Measurements from ENCODE around the gene SPRR2E. TPM values are rescaled to one million over a fixed set of nuclear protein-coding genes. Genes with fewer than 3 reads are reported as not detected.
A peak's percentile ranks its signal among the peaks of the same experiment; 100 is the strongest.
"Not testable (repeated sequence)": the region's sequence is repeated elsewhere in the genome, so short reads cannot be mapped to it uniquely, and the experiment has no call there.

Gene SPRR2E
- total RNA-seq, 6 donors from 2014 or later, result not detected

DNA sequence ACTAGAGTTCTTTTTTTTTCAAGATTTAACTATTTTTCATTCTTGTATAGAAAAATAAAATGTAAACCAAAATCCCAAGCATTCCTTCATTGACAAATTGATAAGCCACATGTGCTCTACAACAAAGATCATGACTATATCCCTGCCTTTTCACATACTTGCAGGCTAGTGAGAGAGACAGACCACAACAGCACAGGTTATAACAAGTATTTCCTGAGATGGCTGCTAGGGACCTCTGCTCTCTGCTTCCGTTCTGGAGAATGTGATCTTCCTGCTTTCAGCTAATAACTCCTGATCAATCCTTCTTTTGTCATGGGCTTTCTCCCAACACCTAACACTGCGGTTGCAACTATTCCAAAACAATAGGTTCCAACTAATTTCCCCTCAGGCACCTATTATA is 33.0 kb upstream of the SPRR2E start:
- DNase-seq (no peak), ATAC-seq (ENCODE audit: low FRiP score in 2 of 2) (no peak)
- Histone ChIP-seq H3K27ac (no peak overlapping the region), H3K9me3 (no peaks in the 10 kb centered on the region), H3K4me3 (no peak overlapping the region), H3K36me3 (no peaks in the 10 kb centered on the region), H3K4me1 (no peaks in the 10 kb centered on the region), H3K27me3 (no peaks in the 10 kb centered on the region)
- no peak for TF ChIP-seq EP300 (IDR thresholded peaks at IDR 0.05)
- whole genome bisulfite sequencing, 2 donors, result 61 to 63% methylated on average over 2 of the region's 2 CpGs

- ATAC-seq (ENCODE audit: low FRiP score in 2 of 2) (no peak), DNase-seq (no peak)
- H3K4me1 ChIP-seq, result no peaks in the 10 kb centered on the region
- H3K36me3 ChIP-seq, result no peaks in the 10 kb centered on the region
- no peak for TF ChIP-seq POLR2A (IDR thresholded peaks at IDR 0.05)
- TF ChIP-seq POLR2AphosphoS5 (IDR thresholded peaks at IDR 0.05), result no peak
- no peak for TF ChIP-seq EP300 (IDR thresholded peaks at IDR 0.05)
- no peak for TF ChIP-seq CTCF (IDR thresholded peaks at IDR 0.05)
- no peaks in the 10 kb centered on the region for H3K27me3 ChIP-seq
- no peaks in the 10 kb centered on the region for H3K9me3 ChIP-seq
- H3K27ac ChIP-seq, result no peak overlapping the region
- 95 to 97% methylated on average over 1 of the region's 1 CpG for WGBS, 2 donors
- H3K4me3 ChIP-seq, result no peak overlapping the region
Observed at GRCh38 chr1:153125536-153125935, 31.2 kb upstream of the SPRR2E start.

GRCh38 chr1:153123793-153124192 is 29.5 kb upstream of the SPRR2E start:
- H3K4me1 ChIP-seq; H3K9me3 ChIP-seq; ATAC-seq (ENCODE audit: low FRiP score in 2 of 2); H3K4me3 ChIP-seq; H3K27me3 ChIP-seq; DNase-seq; H3K27ac ChIP-seq; H3K36me3 ChIP-seq: not testable (repeated sequence)
- 80 to 82% methylated on average over 8 of the region's 8 CpGs for WGBS, 2 donors

- no peak for TF ChIP-seq CTCF (IDR thresholded peaks at IDR 0.05)
- TF ChIP-seq EP300 (IDR thresholded peaks at IDR 0.05), result no peak
- H3K27me3 ChIP-seq, result no peaks in the 10 kb centered on the region
- no peak overlapping the region for H3K27ac ChIP-seq
- DNase-seq (no peak), ATAC-seq (ENCODE audit: low FRiP score in 2 of 2) (peak in 1 of 2 donors; percentile 29)
- no peaks in the 10 kb centered on the region for H3K9me3 ChIP-seq
- no peaks in the 10 kb centered on the region for H3K4me1 ChIP-seq
- 35 to 42% methylated on average over 3 of the region's 3 CpGs for WGBS, 2 donors
- H3K36me3 ChIP-seq, result no peaks in the 10 kb centered on the region
- H3K4me3 ChIP-seq, result no peak overlapping the region
Observed at GRCh38 chr1:153122831-153123421, 28.6 kb upstream of the SPRR2E start.

DNA sequence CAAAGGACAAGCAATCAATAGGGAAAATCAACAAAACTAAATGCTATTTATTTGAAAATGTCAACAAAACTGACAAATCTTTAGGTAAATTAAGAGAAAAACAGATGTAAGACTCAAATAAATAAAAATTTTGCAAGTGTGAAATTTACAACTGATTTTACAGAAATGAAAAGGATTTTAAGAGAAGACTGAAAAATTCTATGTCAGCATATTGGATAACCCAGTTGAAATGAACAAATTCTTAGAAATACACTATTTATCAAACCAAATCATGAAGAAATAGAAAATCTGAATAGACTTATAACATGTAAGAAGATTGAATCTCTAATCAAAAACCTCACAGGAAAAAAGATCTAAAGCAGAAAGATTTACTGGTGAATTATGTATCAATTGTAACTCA is 26.6 kb upstream of the SPRR2E start:
- no peak for ATAC-seq (ENCODE audit: low FRiP score in 2 of 2)
- Histone ChIP-seq H3K27me3 (no peaks in the 10 kb centered on the region), H3K9me3 (no peaks in the 10 kb centered on the region), H3K36me3 (no peaks in the 10 kb centered on the region), H3K4me3 (no peak overlapping the region), H3K27ac (no peak overlapping the region), H3K4me1 (no peaks in the 10 kb centered on the region)
- DNase-seq, result no peak
- no peak for TF ChIP-seq CTCF (IDR thresholded peaks at IDR 0.05)
- no peak for TF ChIP-seq EP300 (IDR thresholded peaks at IDR 0.05)
- TF ChIP-seq POLR2AphosphoS5 (IDR thresholded peaks at IDR 0.05), result no peak
- TF ChIP-seq POLR2A (IDR thresholded peaks at IDR 0.05), result no peak

DNA sequence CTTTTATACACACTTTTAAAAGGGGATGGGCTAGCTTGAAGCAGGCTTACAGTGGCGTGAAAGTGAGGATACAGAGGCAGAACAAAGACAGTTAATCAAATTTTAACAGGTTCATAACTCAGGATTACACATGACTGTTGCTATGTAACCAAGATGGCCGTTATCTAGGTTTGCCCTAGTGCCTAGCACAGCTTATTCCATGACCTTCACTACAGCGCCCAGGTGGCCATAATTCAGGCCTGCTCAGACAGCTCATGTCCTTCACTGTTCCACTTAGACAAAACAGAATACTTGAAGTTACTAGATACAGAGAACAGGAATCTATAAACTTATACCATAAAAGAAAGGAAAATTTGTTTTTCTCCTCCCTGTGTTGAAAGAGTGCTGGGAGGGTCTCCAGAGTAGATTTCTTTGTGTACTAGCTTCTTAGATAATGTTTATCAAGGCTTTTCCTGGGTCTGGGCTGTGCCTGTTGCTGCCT is 25.2 kb upstream of the SPRR2E start:
- no peak for ATAC-seq (ENCODE audit: low FRiP score in 2 of 2)
- DNase-seq, result no peak

GRCh38 chr1:153115264-153115663 is 20.9 kb upstream of the SPRR2E start:
- not testable (repeated sequence) for H3K36me3 ChIP-seq, H3K9me3 ChIP-seq, H3K27ac ChIP-seq, DNase-seq, H3K4me3 ChIP-seq, H3K27me3 ChIP-seq, H3K4me1 ChIP-seq
- peak in 1 of 2 donors; percentile 70 for ATAC-seq (ENCODE audit: low FRiP score in 2 of 2)

More for the DNA sequence above, 25.2 kb upstream of the SPRR2E start:
- Histone ChIP-seq H3K27me3 (no peaks in the 10 kb centered on the region), H3K27ac (no peak overlapping the region), H3K4me3 (no peak overlapping the region), H3K36me3 (no peaks in the 10 kb centered on the region), H3K9me3 (no peaks in the 10 kb centered on the region), H3K4me1 (no peaks in the 10 kb centered on the region)
- TF ChIP-seq POLR2A (IDR thresholded peaks at IDR 0.05) (no peak), CTCF (IDR thresholded peaks at IDR 0.05) (no peak)
- 62 to 71% methylated on average over 3 of the region's 3 CpGs for WGBS, 2 donors
